Inferior parietal cortex (tissue), 1 donor: ENCODE measurements around the gene CD4.
A peak's percentile ranks its signal among the peaks of the same experiment; 100 is the strongest.
"Not testable (repeated sequence)": the region's sequence is repeated elsewhere in the genome, so short reads cannot be mapped to it uniquely, and the experiment has no call there.

Experiments
- DNase-seq: peaks from one replicate; pipeline ENCODE4 v3.0.0-alpha.2; 2016; ENCODE audit errors: extremely low spot score

CD4 gene

DNA sequence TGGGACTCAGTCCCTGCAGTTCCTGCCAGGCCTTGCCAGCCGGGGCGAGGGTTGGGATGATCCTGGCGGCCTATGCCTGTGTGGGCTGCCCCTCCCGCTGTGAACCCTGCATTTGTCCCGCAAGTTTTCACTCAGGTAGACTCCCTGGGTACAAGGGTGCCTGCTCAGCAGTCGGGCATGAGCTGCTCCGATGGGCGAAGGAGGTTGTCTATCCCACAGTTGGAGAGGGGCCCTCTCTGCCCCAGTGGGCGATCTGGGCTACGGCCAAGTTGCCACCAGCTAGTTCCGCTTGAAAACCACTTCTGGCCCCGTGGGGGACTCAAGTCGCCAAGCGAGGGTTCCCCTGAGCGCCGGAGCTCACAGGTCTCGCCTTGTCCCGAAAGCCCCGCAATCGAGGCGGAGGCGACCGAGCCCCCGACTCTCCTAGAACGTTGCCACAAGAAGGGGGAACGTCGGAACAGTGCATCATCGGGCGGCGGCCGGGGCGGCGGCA, 77.6 kb downstream of the CD4 start:
- DNase-seq = no peak

DNA sequence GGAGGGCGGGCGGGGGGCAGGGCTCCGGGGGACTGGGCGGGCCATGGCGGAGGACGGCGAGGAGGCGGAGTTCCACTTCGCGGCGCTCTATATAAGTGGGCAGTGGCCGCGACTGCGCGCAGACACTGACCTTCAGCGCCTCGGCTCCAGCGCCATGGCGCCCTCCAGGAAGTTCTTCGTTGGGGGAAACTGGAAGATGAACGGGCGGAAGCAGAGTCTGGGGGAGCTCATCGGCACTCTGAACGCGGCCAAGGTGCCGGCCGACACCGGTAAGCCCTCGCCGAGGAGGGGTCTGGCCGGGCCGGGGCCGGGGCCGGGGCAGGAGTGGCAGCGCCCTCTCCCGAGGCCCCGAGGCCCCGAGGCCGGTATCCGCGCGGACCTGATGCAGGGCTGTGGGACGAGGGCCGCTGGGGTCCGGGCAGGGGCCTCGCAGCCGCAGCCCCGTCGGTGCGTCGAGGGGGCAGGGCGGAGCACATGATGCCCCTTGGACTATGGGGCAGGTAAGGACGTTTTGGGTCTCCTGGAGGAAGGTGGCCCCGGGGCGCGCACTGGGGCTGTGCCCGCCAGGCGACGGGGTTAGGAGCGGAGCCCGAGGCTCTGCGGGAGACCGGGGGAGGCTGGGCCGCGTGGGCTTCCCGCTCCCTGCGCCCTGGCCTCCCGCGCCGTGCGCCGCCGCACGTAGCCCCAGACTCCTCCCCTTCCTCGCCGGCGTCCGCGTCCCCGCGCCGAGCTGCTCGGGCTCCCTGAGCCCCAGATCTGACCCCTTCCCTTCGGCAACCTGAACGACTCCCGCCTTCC, 78.3 kb downstream of the CD4 start, which contains the start of gene TPI1:
Gene TPI1 (plus strand): TSS at position 119 of the 798 bp plus-strand sequence. CDS start 36 bp downstream, at position 155.
- peak; percentile 75 for DNase-seq

- no peak for DNase-seq
These were observed 79.1 kb downstream of the CD4 start for GRCh38 chr12:6868211-6869048.

- DNase-seq = peak; percentile 91
These were observed 80.0 kb downstream of the CD4 start for GRCh38 chr12:6869049-6870021.

DNA sequence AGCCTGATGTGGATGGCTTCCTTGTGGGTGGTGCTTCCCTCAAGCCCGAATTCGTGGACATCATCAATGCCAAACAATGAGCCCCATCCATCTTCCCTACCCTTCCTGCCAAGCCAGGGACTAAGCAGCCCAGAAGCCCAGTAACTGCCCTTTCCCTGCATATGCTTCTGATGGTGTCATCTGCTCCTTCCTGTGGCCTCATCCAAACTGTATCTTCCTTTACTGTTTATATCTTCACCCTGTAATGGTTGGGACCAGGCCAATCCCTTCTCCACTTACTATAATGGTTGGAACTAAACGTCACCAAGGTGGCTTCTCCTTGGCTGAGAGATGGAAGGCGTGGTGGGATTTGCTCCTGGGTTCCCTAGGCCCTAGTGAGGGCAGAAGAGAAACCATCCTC, 81.0 kb downstream of the CD4 start:
- DNase-seq = not testable (repeated sequence)
